GM13976 (cell line): ENCODE data around the gene CACNG4.
"Not testable (repeated sequence)": the region's sequence is repeated elsewhere in the genome, so short reads cannot be mapped to it uniquely, and the experiment has no call there.

Experiments
- DNase-seq: peaks from one replicate; pipeline ENCODE4 v3.0.0; 2012; ENCODE audit warnings: low spot score
- in situ Hi-C: fragments of 300-500 bp; cut with MboI; formaldehyde crosslinking; loops from one replicate; pipeline ENCODE4 v1.12.0; 2022; ENCODE audit warnings: low sequenced_read_pairs, mixed read lengths, inconsistent platforms; ENCODE audit not compliant: unreplicated experiment
- TF ChIP-seq, protein P1 (sequence below): IDR thresholded peaks from 2 replicates; pipeline ENCODE4 v1.5.1; 2012; ENCODE audit warnings: borderline replicate concordance, mild to moderate bottlenecking; ENCODE audit not compliant: insufficient read depth; ENCODE audit errors: extremely low read depth, missing control alignments, control extremely low read depth

The CACNG4 gene

GRCh38 chr17:66971730-66972441, 7.4 kb downstream of the CACNG4 start:
- DNase-seq: no peak
- TF ChIP-seq, protein P1, sequence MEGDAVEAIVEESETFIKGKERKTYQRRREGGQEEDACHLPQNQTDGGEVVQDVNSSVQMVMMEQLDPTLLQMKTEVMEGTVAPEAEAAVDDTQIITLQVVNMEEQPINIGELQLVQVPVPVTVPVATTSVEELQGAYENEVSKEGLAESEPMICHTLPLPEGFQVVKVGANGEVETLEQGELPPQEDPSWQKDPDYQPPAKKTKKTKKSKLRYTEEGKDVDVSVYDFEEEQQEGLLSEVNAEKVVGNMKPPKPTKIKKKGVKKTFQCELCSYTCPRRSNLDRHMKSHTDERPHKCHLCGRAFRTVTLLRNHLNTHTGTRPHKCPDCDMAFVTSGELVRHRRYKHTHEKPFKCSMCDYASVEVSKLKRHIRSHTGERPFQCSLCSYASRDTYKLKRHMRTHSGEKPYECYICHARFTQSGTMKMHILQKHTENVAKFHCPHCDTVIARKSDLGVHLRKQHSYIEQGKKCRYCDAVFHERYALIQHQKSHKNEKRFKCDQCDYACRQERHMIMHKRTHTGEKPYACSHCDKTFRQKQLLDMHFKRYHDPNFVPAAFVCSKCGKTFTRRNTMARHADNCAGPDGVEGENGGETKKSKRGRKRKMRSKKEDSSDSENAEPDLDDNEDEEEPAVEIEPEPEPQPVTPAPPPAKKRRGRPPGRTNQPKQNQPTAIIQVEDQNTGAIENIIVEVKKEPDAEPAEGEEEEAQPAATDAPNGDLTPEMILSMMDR: no peak
- in situ Hi-C loops: no loop called here

DNA sequence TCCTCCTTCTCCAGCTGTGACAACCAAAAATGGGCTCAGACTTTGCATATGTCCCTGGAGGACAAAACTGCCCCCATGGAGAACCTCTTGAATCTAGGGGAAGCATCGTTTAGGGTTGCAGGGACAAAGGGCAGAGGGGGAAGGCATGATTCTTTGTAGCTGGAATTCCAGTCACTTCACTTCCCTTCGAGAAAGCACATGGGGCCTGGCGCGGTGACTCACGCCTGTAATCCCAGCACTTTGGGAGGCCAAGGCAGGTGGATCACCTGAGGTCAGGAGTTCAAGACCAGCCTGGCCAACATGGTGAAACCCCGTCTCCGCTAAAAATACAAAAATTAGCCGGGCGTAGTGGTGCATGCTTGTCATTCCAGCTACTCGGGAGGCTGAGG, 7.9 kb downstream of the CACNG4 start:
- in situ Hi-C loops, DNase-seq: not testable (repeated sequence)

- TF ChIP-seq, protein P1: no peak
- in situ Hi-C loops: no loop called here
- no peak for DNase-seq
Measured at GRCh38 chr17:66975188-66975587, 10.7 kb downstream of the CACNG4 start.

DNA sequence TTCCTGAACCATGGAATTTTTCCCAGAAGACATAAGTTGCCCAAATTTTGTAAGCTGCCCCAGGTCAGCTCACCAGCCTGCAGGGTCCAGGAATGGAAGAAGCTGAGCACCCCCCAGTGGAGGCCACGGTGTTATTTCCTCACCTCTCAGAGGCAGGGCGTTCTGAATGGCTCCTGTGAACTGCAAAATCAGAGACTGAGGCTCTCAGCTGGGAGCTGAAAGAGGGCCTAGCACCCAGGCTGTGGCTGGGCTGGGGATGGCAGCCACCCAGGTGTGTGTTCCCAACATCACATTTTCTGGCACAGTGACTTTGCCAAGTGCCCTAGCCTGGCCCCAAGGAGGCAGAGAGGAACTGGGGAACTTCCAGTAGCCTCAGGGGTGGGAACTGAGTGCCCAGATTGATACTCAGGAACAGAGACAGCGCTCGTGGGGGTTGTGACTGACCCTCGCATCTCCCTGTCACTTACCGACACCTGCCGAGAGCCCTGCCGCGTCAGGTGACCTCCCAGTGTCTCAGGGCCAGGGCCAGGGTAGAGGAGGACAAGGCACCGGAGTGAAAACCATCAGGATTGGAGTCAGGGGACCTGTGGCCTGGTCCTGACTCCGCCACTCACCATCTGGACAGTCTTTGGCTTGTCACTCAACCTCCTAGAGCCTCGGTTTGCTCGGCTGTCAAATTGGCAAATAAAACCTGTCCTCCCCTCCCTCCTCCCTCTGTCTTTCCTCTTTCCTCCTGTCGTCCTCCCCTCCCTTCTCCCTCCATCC, 11.3 kb downstream of the CACNG4 start:
- DNase-seq: peak; percentile 60
- TF ChIP-seq, protein P1: no peak
- in situ Hi-C loops: no loop called here

DNA sequence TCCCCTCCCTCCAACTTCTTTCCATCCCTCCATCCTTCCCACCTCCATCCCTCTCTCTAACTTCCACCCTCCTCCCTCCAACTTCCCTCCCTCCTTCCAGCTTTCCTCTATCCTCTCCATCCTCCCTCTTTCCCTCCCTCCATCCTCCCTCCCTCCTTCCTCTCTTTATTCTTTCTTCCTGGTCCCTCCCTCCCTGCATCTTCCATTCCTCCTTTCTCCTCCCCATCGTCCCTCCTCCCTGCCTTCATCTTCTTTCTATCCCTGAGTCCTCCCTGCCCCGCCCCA, 11.8 kb downstream of the CACNG4 start:
- in situ Hi-C loops: no loop called here
- TF ChIP-seq, protein P1: no peak
- DNase-seq: no peak

DNA sequence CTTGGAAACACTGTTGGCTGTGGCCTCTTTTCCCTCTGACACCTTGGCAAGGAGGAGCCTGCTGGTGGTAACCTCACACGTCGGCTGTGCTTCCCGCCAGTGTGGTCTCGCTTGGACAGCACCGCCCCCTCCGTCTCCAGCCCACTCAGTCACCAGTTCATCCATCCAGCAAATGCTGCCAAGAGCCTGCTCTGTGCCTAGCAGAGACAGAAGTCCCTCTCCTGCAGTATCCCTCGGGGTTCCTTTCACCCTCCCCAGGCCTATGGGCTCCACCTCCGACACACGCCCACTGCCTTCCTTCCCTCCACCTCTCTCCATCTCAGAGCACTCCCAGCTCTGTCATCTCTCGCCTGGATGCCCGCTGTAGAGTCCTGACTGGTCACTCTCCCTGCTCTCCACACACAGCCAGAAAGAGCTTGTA, 12.3 kb downstream of the CACNG4 start:
- DNase-seq: no peak
- TF ChIP-seq, protein P1: no peak
- in situ Hi-C loops: no loop called here

DNA sequence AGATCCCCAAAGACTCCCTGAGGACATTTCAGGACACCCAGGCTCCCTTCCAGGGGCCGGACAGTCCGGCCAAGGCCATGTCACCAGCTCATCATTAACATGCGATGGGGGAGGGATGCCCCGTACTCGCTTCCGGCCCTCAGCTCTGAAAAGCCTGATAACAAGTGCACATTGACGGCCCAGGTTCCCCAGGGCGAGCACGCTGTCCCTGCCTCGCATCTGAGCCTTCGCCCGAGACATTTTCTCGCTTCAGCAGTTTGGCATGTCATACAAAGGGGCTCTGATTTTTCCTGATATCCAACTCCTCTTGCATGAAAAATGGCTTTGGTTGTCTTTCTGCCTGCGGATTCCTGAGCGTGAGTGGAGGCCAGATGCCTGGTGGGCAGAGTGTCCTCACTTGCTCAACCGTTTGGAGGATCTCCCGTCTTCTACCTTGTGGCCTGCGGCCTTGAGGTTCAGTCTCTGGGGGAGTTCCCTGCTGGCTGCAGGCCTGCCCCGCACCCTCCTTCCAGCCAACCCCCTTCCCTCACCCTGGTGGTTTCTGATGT, 14.1 kb downstream of the CACNG4 start:
- no peak for DNase-seq
- in situ Hi-C loops: no loop called here
- TF ChIP-seq, protein P1: no peak
